Vagina (tissue), 2 donors: Measurements from ENCODE around the gene LGALS7B. TPM values are rescaled to one million over a fixed set of nuclear protein-coding genes. Genes with fewer than 3 reads are reported as not detected.
A peak's percentile ranks its signal among the peaks of the same experiment; 100 is the strongest.
"Not testable (repeated sequence)": the region's sequence is repeated elsewhere in the genome, so short reads cannot be mapped to it uniquely, and the experiment has no call there.

Source experiments
- DNase-seq, 2 donors: peaks; one replicate each; pipeline ENCODE4 v3.0.0-alpha.2; 2017; ENCODE audit errors: extremely low spot score in 2 of 2
- H3K27ac ChIP-seq: fragments of 200-600 bp; sonication (generic); one replicate; pipeline ENCODE4 v1.5.1; 2019
- H3K27me3 ChIP-seq: fragments of 200-600 bp; sonication (generic); one replicate; pipeline ENCODE4 v1.5.1; 2019
- H3K36me3 ChIP-seq, 2 donors: fragments of 200-600 bp; sonication (generic); one replicate each; pipeline ENCODE4 v1.5.1; 2017 to 2019
- H3K4me1 ChIP-seq: fragments of 200-600 bp; sonication (generic); one replicate; pipeline ENCODE4 v1.5.1; 2019
- H3K4me3 ChIP-seq, 2 donors: fragments of 200-600 bp; sonication (generic); 1 replicate in 1 of 2; 2 replicates in 1 of 2; pipeline ENCODE4 v1.5.1; 2016 to 2019
- H3K9me3 ChIP-seq: fragments of 200-600 bp; sonication (generic); one replicate; pipeline ENCODE4 v1.5.1; 2019
- POLR2A ChIP-seq, 2 donors: fragments of 450-650 bp; IDR thresholded peaks; one replicate each; pipeline ENCODE4 v1.6.1; 2017; ENCODE audit warnings: antibody characterized with exemption in 2 of 2, mild to moderate bottlenecking in 2 of 2, moderate library complexity in 2 of 2
- POLR2AphosphoS5 ChIP-seq, 2 donors: sonication (generic); formaldehyde crosslinking; IDR thresholded peaks; one replicate each; pipeline ENCODE4 v1.9.0; 2017; ENCODE audit warnings: antibody characterized with exemption in 2 of 2, mild to moderate bottlenecking in 2 of 2, low read depth in 1 of 2; ENCODE audit not compliant: insufficient read depth in 1 of 2
- intact Hi-C: fragments of 100-400 bp; cut with DNase I; formaldehyde crosslinking; loops from one replicate; pipeline ENCODE4 v1.15.1; 2023
- total RNA-seq: library from RNA; depleted of rRNA; stranded (reverse); fragments of >200 nt; gene quantifications from one replicate; pipeline ENCODE4 v1.2.3, GENCODE V29; 2016
- TF ChIP-seq, protein P1 (sequence below), 3 experiments: fragments of 450-650 bp in 2 of 3; fragments of 200-600 bp in 1 of 3; sonication (generic) in 1 of 3; IDR thresholded peaks; one replicate each; pipeline ENCODE4 v1.5.1; 2017 to 2019; ENCODE audit warnings: antibody characterized with exemption in 3 of 3, mild to moderate bottlenecking in 2 of 3, moderate library complexity in 2 of 3

The LGALS7B gene
- total RNA-seq, 1 donor from 2014 or later: 760 TPM

DNA sequence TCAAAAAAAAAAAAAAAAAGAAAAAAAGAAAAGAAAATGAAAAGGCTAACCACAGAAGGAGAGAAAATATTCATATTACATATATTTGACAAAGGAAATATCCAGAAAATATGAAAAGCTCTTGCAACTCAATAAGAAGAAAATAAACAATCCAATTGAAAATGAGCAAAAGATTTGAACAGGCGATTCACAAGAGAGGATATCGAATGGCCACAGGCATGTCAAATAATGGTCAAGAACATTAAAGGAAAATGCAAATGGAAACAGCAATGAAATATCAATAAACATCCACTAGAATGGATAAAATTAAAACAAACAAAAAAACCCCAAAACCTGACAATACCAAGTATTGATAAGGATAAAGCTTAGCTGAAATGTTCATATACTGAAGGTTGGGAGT is 23.8 kb upstream of the LGALS7B start:
- no peak overlapping the region for H3K4me3 ChIP-seq
- no peak overlapping the region for H3K27ac ChIP-seq
- DNase-seq: no peak
- intact Hi-C loops: no loop called here
- no peaks in the 10 kb centered on the region for H3K36me3 ChIP-seq
- peaks cover 11% of the 10 kb centered on the region for H3K4me1 ChIP-seq
- TF ChIP-seq POLR2AphosphoS5 (IDR thresholded peaks at IDR 0.05; ENCODE audit: insufficient read depth in 1 of 2, low read depth in 1 of 2) (no peak), POLR2A (IDR thresholded peaks at IDR 0.05) (no peak)
- TF ChIP-seq, protein P1, sequence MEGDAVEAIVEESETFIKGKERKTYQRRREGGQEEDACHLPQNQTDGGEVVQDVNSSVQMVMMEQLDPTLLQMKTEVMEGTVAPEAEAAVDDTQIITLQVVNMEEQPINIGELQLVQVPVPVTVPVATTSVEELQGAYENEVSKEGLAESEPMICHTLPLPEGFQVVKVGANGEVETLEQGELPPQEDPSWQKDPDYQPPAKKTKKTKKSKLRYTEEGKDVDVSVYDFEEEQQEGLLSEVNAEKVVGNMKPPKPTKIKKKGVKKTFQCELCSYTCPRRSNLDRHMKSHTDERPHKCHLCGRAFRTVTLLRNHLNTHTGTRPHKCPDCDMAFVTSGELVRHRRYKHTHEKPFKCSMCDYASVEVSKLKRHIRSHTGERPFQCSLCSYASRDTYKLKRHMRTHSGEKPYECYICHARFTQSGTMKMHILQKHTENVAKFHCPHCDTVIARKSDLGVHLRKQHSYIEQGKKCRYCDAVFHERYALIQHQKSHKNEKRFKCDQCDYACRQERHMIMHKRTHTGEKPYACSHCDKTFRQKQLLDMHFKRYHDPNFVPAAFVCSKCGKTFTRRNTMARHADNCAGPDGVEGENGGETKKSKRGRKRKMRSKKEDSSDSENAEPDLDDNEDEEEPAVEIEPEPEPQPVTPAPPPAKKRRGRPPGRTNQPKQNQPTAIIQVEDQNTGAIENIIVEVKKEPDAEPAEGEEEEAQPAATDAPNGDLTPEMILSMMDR (IDR thresholded peaks at IDR 0.05): no peak
- no peaks in the 10 kb centered on the region for H3K27me3 ChIP-seq
- no peaks in the 10 kb centered on the region for H3K9me3 ChIP-seq

DNA sequence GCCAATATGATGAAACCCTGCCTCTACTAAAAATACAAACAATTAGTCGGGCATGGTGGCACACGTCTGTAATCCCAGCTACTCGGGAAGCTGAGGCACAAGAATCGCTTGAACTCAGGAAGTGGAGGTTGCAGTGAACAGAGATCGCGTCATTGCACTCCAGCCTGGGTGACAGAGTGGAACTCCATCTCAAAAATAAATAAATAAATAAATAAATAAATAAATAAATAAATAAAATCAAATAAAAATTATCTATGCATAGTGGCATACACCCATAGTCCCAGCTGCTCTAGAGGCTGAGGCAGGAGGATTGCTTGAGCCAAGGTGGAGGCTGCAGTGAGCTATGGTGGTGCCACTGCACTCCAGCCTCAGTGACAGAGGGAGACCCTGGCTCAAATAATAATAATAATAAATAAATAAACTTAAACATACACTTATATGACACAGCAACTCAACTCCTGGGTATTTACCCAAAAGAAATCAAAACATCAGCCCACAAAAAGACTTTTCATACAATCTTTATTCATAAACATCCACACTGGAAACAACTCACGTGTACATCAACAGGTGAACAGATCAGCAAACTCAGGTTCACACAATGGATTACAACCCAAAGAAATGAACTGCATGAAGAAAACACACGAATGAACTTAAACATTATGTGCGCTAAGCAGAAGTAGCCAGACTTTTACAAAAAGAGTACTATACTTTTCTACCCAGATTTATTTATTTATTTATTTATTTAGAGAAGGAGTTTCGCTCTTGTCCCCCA is 22.5 kb upstream of the LGALS7B start:
- Histone ChIP-seq H3K27me3 (no peaks in the 10 kb centered on the region), H3K36me3 (no peaks in the 10 kb centered on the region), H3K9me3 (no peaks in the 10 kb centered on the region), H3K27ac (no peak overlapping the region), H3K4me3 (no peak overlapping the region), H3K4me1 (peaks cover 11% of the 10 kb centered on the region)
- intact Hi-C loops: no loop called here
- no peak for DNase-seq
- TF ChIP-seq POLR2A (IDR thresholded peaks at IDR 0.05) (no peak), POLR2AphosphoS5 (IDR thresholded peaks at IDR 0.05; ENCODE audit: insufficient read depth in 1 of 2, low read depth in 1 of 2) (no peak)
- TF ChIP-seq, protein P1 (IDR thresholded peaks at IDR 0.05): no peak

DNA sequence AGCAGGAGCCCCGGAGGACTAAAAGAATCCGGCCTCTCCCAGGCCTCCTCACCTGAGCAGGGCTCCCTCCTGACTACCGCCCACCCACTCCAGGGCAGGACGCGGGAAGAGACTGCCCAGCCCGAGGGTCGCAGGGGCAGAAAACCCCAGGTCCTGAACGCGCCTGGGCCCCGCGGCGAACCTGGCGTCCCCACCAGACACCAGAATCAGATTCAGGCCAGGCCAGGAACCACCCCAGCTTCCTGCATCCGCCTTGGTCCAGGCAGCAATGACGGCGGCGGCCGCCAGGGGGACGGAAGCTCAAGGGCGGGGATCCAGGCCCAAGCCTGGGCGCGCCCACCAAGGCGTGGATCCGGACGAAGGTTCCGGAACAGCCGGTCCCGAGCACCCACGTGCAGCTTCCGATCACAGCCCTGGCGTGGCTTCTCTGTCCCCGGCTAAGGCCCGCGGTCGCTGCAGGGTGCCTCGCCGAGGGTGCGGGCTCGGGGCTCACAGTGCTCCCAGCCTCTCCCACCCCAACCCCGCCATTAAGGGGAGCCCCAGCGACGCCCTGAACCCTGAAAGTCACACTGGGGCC is 19.3 kb upstream of the LGALS7B start:
- no peak for DNase-seq
- intact Hi-C loops: no loop called here
- H3K4me3 ChIP-seq: peak overlapping the region; percentile 36 to 45
- peak overlapping the region; percentile 85 for H3K27ac ChIP-seq
- H3K9me3 ChIP-seq: no peaks in the 10 kb centered on the region
- no peaks in the 10 kb centered on the region for H3K27me3 ChIP-seq
- peaks cover 16% of the 10 kb centered on the region for H3K4me1 ChIP-seq
- H3K36me3 ChIP-seq: no peaks in the 10 kb centered on the region
- TF ChIP-seq, protein P1 (IDR thresholded peaks at IDR 0.05): peak; percentile 70 to 89 (median 81)
- TF ChIP-seq POLR2AphosphoS5 (IDR thresholded peaks at IDR 0.05; ENCODE audit: insufficient read depth in 1 of 2, low read depth in 1 of 2): peak; percentile 83 to 93
- TF ChIP-seq POLR2A (IDR thresholded peaks at IDR 0.05): peak in 1 of 2 donors; percentile 6

DNA sequence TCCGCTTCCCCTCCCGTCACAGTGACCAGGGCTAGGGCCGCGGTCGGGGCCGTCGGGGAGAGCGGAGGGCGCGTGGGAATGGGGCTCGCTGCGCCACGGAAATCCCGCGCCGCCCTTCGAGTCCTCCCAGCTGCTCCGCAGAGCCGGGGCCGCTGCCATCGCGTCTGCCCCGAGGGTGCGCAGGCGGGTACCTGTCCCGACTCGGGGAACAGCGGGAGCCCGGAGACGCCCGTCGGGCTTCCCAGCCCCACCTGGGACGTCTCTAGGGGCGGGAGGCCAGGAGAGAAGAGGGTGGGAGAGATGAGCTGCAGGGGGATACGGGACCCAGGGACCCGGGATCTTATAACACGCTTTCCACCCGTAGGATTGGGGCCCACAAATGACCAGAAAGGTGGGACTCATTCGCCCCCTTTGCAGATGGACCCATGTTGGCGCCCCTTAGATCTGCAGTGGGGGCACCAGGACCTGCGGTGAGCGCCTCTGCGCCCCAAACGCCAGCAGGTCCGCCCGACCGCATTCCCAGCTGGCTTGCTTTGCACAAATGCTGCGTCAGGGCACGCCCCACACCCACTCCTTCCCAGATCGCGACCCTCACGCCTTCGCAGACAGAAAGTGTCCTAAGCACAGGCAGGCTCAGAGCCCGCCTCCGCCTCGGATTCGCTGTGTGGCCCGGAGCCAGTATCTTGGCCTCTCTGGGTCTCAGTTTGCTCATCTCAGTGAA is 18.6 kb upstream of the LGALS7B start:
- H3K36me3 ChIP-seq, DNase-seq, H3K9me3 ChIP-seq, H3K27me3 ChIP-seq, intact Hi-C loops: not testable (repeated sequence)
- H3K4me3 ChIP-seq: peak overlapping the region; percentile 36 to 45
- peaks cover 18% of the 10 kb centered on the region for H3K4me1 ChIP-seq
- H3K27ac ChIP-seq: peak overlapping the region; percentile 85

DNA sequence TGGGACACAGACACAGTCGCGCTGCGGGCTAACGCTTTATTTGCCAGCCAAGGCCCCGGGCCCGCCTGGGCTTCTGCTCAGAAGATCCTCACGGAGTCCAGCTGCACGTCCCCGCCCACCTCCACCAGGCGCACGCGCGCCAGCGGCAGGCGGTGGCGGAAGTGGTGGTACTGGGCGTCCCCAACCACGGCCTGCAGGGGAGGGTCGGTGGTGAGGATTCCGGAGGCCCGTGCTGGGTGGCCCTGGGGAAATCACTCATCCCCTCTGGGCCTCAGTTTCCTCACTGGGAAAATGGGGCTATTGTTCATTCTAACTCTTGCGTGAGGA is 18.1 kb upstream of the LGALS7B start:
- peaks cover 18% of the 10 kb centered on the region for H3K4me1 ChIP-seq

DNA sequence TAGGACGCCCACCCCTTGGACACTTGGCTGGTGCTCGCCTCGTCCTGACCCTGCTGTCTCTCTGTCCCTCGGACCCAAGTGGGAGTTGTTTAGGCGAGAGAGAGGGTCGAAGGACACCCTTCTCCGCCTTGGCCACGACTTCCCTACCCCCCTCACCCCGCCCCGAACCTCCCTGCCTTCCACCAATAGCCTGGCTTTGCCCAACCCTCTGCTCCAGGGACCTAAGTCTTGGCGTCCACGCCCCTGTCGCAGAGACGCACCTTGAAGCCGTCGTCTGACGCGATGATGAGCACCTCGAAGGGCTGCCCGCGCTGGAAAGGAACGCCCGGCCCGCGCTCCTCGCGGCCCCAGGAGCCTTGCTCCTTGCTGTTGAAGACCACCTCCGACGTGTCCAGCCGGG is 17.4 kb upstream of the LGALS7B start:
- H3K27ac ChIP-seq, H3K4me3 ChIP-seq, H3K27me3 ChIP-seq, intact Hi-C loops, H3K9me3 ChIP-seq, H3K36me3 ChIP-seq, DNase-seq: not testable (repeated sequence)
- H3K4me1 ChIP-seq: peaks cover 18% of the 10 kb centered on the region

More for the DNA sequence above, 18.1 kb upstream of the LGALS7B start:
- peak overlapping the region in 1 of 2 donors; percentile 24 for H3K4me3 ChIP-seq
- H3K36me3 ChIP-seq, H3K27me3 ChIP-seq, intact Hi-C loops, H3K9me3 ChIP-seq, DNase-seq, H3K27ac ChIP-seq: not testable (repeated sequence)
